Measurements from ENCODE around the gene MRPS16. TPM values are rescaled to one million over a fixed set of nuclear protein-coding genes. Genes with fewer than 3 reads are reported as not detected.
A peak's percentile ranks its signal among the peaks of the same experiment; 100 is the strongest.

Gene MRPS16
- total and polyA plus RNA-seq, 9 of the 15 experiments (the other 6 are each of a cell fraction or from before 2014, with no cell fraction given) = 65.0 to 239 (median 146) TPM

- TF ChIP-seq CUX1 (CRISPR knock-in tag; IDR thresholded peaks at IDR 0.05) (0 out of 2 replicates have a peak, but pooled peaks have one; percentile 18), KDM2B (CRISPR knock-in tag; IDR thresholded peaks at IDR 0.05) (0 out of 2 replicates have a peak, but pooled peaks have one; percentile 70), ZNF436 (CRISPR knock-in tag; IDR thresholded peaks at IDR 0.05) (no peak), U2AF1 (optimal IDR thresholded peaks at IDR 0.05; ENCODE audit: low read depth, low read length) (peak; percentile 55), THRAP3 (IDR thresholded peaks at IDR 0.05; ENCODE audit: borderline replicate concordance) (peak; percentile 56; the same call in 1 of the 2 replicates), GABPB1 (CRISPR knock-in tag; IDR thresholded peaks at IDR 0.05) (no peak), ELF2 (CRISPR knock-in tag; IDR thresholded peaks at IDR 0.05) (0 out of 2 replicates have a peak, but pooled peaks have one; percentile 8)
- TF ChIP-seq, protein P1, sequence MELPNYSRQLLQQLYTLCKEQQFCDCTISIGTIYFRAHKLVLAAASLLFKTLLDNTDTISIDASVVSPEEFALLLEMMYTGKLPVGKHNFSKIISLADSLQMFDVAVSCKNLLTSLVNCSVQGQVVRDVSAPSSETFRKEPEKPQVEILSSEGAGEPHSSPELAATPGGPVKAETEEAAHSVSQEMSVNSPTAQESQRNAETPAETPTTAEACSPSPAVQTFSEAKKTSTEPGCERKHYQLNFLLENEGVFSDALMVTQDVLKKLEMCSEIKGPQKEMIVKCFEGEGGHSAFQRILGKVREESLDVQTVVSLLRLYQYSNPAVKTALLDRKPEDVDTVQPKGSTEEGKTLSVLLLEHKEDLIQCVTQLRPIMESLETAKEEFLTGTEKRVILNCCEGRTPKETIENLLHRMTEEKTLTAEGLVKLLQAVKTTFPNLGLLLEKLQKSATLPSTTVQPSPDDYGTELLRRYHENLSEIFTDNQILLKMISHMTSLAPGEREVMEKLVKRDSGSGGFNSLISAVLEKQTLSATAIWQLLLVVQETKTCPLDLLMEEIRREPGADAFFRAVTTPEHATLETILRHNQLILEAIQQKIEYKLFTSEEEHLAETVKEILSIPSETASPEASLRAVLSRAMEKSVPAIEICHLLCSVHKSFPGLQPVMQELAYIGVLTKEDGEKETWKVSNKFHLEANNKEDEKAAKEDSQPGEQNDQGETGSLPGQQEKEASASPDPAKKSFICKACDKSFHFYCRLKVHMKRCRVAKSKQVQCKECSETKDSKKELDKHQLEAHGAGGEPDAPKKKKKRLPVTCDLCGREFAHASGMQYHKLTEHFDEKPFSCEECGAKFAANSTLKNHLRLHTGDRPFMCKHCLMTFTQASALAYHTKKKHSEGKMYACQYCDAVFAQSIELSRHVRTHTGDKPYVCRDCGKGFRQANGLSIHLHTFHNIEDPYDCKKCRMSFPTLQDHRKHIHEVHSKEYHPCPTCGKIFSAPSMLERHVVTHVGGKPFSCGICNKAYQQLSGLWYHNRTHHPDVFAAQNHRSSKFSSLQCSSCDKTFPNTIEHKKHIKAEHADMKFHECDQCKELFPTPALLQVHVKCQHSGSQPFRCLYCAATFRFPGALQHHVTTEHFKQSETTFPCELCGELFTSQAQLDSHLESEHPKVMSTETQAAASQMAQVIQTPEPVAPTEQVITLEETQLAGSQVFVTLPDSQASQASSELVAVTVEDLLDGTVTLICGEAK (IDR thresholded peaks at IDR 0.05) = peak; percentile 80; the same call in 1 of the 2 replicates
- TF ChIP-seq, protein P1 (CRISPR knock-in tag; IDR thresholded peaks at IDR 0.05) = no peak
- TF ChIP-seq, protein P2, sequence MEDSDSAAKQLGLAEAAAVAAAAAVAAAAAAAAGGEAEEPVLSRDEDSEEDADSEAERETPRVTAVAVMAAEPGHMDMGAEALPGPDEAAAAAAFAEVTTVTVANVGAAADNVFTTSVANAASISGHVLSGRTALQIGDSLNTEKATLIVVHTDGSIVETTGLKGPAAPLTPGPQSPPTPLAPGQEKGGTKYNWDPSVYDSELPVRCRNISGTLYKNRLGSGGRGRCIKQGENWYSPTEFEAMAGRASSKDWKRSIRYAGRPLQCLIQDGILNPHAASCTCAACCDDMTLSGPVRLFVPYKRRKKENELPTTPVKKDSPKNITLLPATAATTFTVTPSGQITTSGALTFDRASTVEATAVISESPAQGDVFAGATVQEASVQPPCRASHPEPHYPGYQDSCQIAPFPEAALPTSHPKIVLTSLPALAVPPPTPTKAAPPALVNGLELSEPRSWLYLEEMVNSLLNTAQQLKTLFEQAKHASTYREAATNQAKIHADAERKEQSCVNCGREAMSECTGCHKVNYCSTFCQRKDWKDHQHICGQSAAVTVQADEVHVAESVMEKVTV (CRISPR knock-in tag; IDR thresholded peaks at IDR 0.05) = no peak
Observed at GRCh38 chr10:73246322-73246645, 6.2 kb downstream of the MRPS16 start (continued).
